ENCODE measurements around the gene DNM2.

Gene DNM2

GRCh38 chr19:10758978-10759377 is 41.1 kb downstream of the DNM2 start:
- FAIRE-seq (peak; percentile 51), DNase-seq (ENCODE audit: insufficient read length) (no peak)
- TF ChIP-seq TAF1 (IDR thresholded peaks at IDR 0.05; ENCODE audit: borderline replicate concordance, low read depth, low read length): no peak
- no peak for TF ChIP-seq POLR2A (IDR thresholded peaks at IDR 0.05; ENCODE audit: low read depth, low read length)
- TF ChIP-seq POLR2AphosphoS5 (IDR thresholded peaks at IDR 0.05; ENCODE audit: low read depth, low read length): no peak

- no peak for TF ChIP-seq POLR2A (IDR thresholded peaks at IDR 0.05; ENCODE audit: low read depth, low read length)
- TF ChIP-seq POLR2AphosphoS5 (IDR thresholded peaks at IDR 0.05; ENCODE audit: low read depth, low read length): no peak
- no peak for TF ChIP-seq TAF1 (IDR thresholded peaks at IDR 0.05; ENCODE audit: borderline replicate concordance, low read depth, low read length)
- FAIRE-seq (no peak), DNase-seq (ENCODE audit: insufficient read length) (no peak)
Measured at GRCh38 chr19:10760273-10760944, 42.5 kb downstream of the DNM2 start.

- no peak for FAIRE-seq
- TF ChIP-seq POLR2AphosphoS5 (IDR thresholded peaks at IDR 0.05; ENCODE audit: low read depth, low read length) (no peak), TAF1 (IDR thresholded peaks at IDR 0.05; ENCODE audit: borderline replicate concordance, low read depth, low read length) (no peak), POLR2A (IDR thresholded peaks at IDR 0.05; ENCODE audit: low read depth, low read length) (no peak)
- DNase-seq (ENCODE audit: insufficient read length): no peak
Measured at GRCh38 chr19:10761443-10762250, 43.8 kb downstream of the DNM2 start.

GRCh38 chr19:10762656-10763055 is 44.8 kb downstream of the DNM2 start:
- DNase-seq (ENCODE audit: insufficient read length): no peak
- TF ChIP-seq TAF1 (IDR thresholded peaks at IDR 0.05; ENCODE audit: borderline replicate concordance, low read depth, low read length) (no peak), POLR2AphosphoS5 (IDR thresholded peaks at IDR 0.05; ENCODE audit: low read depth, low read length) (no peak), POLR2A (IDR thresholded peaks at IDR 0.05; ENCODE audit: low read depth, low read length) (no peak)
- FAIRE-seq: peak; percentile 9

GRCh38 chr19:10763411-10763810 is 45.5 kb downstream of the DNM2 start:
- DNase-seq (ENCODE audit: insufficient read length): no peak
- FAIRE-seq: no peak
- no peak for TF ChIP-seq POLR2A (IDR thresholded peaks at IDR 0.05; ENCODE audit: low read depth, low read length)
- no peak for TF ChIP-seq TAF1 (IDR thresholded peaks at IDR 0.05; ENCODE audit: borderline replicate concordance, low read depth, low read length)
- no peak for TF ChIP-seq POLR2AphosphoS5 (IDR thresholded peaks at IDR 0.05; ENCODE audit: low read depth, low read length)

- TF ChIP-seq POLR2A (IDR thresholded peaks at IDR 0.05; ENCODE audit: low read depth, low read length) (no peak), TAF1 (IDR thresholded peaks at IDR 0.05; ENCODE audit: borderline replicate concordance, low read depth, low read length) (no peak)
- FAIRE-seq: no peak
- DNase-seq (ENCODE audit: insufficient read length): no peak
Measured at GRCh38 chr19:10763828-10764339, 46.0 kb downstream of the DNM2 start.

GRCh38 chr19:10764340-10764894 is 46.5 kb downstream of the DNM2 start:
- no peak for FAIRE-seq
- DNase-seq (ENCODE audit: insufficient read length): no peak
- TF ChIP-seq POLR2A (IDR thresholded peaks at IDR 0.05; ENCODE audit: low read depth, low read length) (no peak), POLR2AphosphoS5 (IDR thresholded peaks at IDR 0.05; ENCODE audit: low read depth, low read length) (no peak), TAF1 (IDR thresholded peaks at IDR 0.05; ENCODE audit: borderline replicate concordance, low read depth, low read length) (no peak)

GRCh38 chr19:10766049-10766623 is 48.3 kb downstream of the DNM2 start:
- FAIRE-seq: no peak

GRCh38 chr19:10766671-10767201 is 48.9 kb downstream of the DNM2 start:
- TF ChIP-seq POLR2AphosphoS5 (IDR thresholded peaks at IDR 0.05; ENCODE audit: low read depth, low read length) (no peak), POLR2A (IDR thresholded peaks at IDR 0.05; ENCODE audit: low read depth, low read length) (no peak), TAF1 (IDR thresholded peaks at IDR 0.05; ENCODE audit: borderline replicate concordance, low read depth, low read length) (no peak)
- DNase-seq (ENCODE audit: insufficient read length) (no peak), FAIRE-seq (no peak)

More at GRCh38 chr19:10766049-10766623, 48.3 kb downstream of the DNM2 start:
- DNase-seq (ENCODE audit: insufficient read length): no peak
- TF ChIP-seq POLR2A (IDR thresholded peaks at IDR 0.05; ENCODE audit: low read depth, low read length): no peak
- no peak for TF ChIP-seq POLR2AphosphoS5 (IDR thresholded peaks at IDR 0.05; ENCODE audit: low read depth, low read length)
- no peak for TF ChIP-seq TAF1 (IDR thresholded peaks at IDR 0.05; ENCODE audit: borderline replicate concordance, low read depth, low read length)

GRCh38 chr19:10767726-10768125 is 49.8 kb downstream of the DNM2 start:
- FAIRE-seq: no peak
- DNase-seq (ENCODE audit: insufficient read length): no peak
- TF ChIP-seq POLR2AphosphoS5 (IDR thresholded peaks at IDR 0.05; ENCODE audit: low read depth, low read length) (no peak), POLR2A (IDR thresholded peaks at IDR 0.05; ENCODE audit: low read depth, low read length) (no peak), TAF1 (IDR thresholded peaks at IDR 0.05; ENCODE audit: borderline replicate concordance, low read depth, low read length) (no peak)

- no peak for FAIRE-seq
- no peak for DNase-seq (ENCODE audit: insufficient read length)
- TF ChIP-seq POLR2AphosphoS5 (IDR thresholded peaks at IDR 0.05; ENCODE audit: low read depth, low read length) (no peak), POLR2A (IDR thresholded peaks at IDR 0.05; ENCODE audit: low read depth, low read length) (no peak), TAF1 (IDR thresholded peaks at IDR 0.05; ENCODE audit: borderline replicate concordance, low read depth, low read length) (no peak)
Measured at GRCh38 chr19:10768369-10768768, 50.5 kb downstream of the DNM2 start.

All from GM12892 (cell line).